ENCODE measurements around the gene CDH13.

CDH13 gene

GRCh38 chr16:83134638-83135037, 507.9 kb downstream of the CDH13 start:
- no peak overlapping the region for H3K4me3 ChIP-seq
- no peaks in the 10 kb centered on the region for H3K9me3 ChIP-seq
- no peaks in the 10 kb centered on the region for H3K36me3 ChIP-seq
- H3K27me3 ChIP-seq, result no peaks in the 10 kb centered on the region
- no peak overlapping the region for H3K27ac ChIP-seq
- no peaks in the 10 kb centered on the region for H3K4me1 ChIP-seq
- TF ChIP-seq CTCF (IDR thresholded peaks at IDR 0.05), result no peak
- no peak for DNase-seq
- intact Hi-C loops (cut with DNase I; ENCODE audit: low total_unique reads), result no loop called here

GRCh38 chr16:83136419-83136818, 509.6 kb downstream of the CDH13 start:
- no peaks in the 10 kb centered on the region for H3K27me3 ChIP-seq
- no peak overlapping the region for H3K27ac ChIP-seq
- intact Hi-C loops (cut with DNase I; ENCODE audit: low total_unique reads), result no loop called here
- no peaks in the 10 kb centered on the region for H3K4me1 ChIP-seq
- TF ChIP-seq CTCF (IDR thresholded peaks at IDR 0.05), result no peak
- H3K9me3 ChIP-seq, result no peaks in the 10 kb centered on the region
- no peak overlapping the region for H3K4me3 ChIP-seq
- DNase-seq, result no peak
- no peaks in the 10 kb centered on the region for H3K36me3 ChIP-seq

- Histone ChIP-seq H3K27ac (no peak overlapping the region), H3K4me3 (peak overlapping the region in 1 of 2 donors; percentile 8), H3K27me3 (no peaks in the 10 kb centered on the region), H3K4me1 (no peaks in the 10 kb centered on the region), H3K9me3 (no peaks in the 10 kb centered on the region), H3K36me3 (no peaks in the 10 kb centered on the region)
- intact Hi-C loops (cut with DNase I; ENCODE audit: low total_unique reads), result no loop called here
- TF ChIP-seq CTCF (IDR thresholded peaks at IDR 0.05), result no peak
- DNase-seq, result no peak
Measured at GRCh38 chr16:83136924-83137323, 510.2 kb downstream of the CDH13 start.

- DNase-seq, result no peak
- H3K27ac ChIP-seq, result no peak overlapping the region
- no peaks in the 10 kb centered on the region for H3K4me1 ChIP-seq
- no peaks in the 10 kb centered on the region for H3K36me3 ChIP-seq
- H3K4me3 ChIP-seq, result peak overlapping the region in 1 of 2 donors; percentile 8
- intact Hi-C loops (cut with DNase I; ENCODE audit: low total_unique reads), result no loop called here
- no peak for TF ChIP-seq CTCF (IDR thresholded peaks at IDR 0.05)
- no peaks in the 10 kb centered on the region for H3K27me3 ChIP-seq
- H3K9me3 ChIP-seq, result no peaks in the 10 kb centered on the region
Measured at GRCh38 chr16:83137326-83137781, 510.6 kb downstream of the CDH13 start.

- Histone ChIP-seq H3K9me3 (no peaks in the 10 kb centered on the region), H3K36me3 (no peaks in the 10 kb centered on the region), H3K27ac (no peak overlapping the region), H3K4me3 (no peak overlapping the region), H3K27me3 (no peaks in the 10 kb centered on the region), H3K4me1 (no peaks in the 10 kb centered on the region)
- no peak for TF ChIP-seq CTCF (IDR thresholded peaks at IDR 0.05)
- no peak for DNase-seq
- intact Hi-C loops (cut with DNase I; ENCODE audit: low total_unique reads), result no loop called here
Measured at GRCh38 chr16:83137894-83138293, 511.1 kb downstream of the CDH13 start.

- Histone ChIP-seq H3K36me3 (no peaks in the 10 kb centered on the region), H3K27me3 (no peaks in the 10 kb centered on the region), H3K9me3 (no peaks in the 10 kb centered on the region), H3K27ac (no peak overlapping the region), H3K4me3 (no peak overlapping the region), H3K4me1 (no peaks in the 10 kb centered on the region)
- no peak for DNase-seq
- TF ChIP-seq CTCF (IDR thresholded peaks at IDR 0.05), result no peak
- intact Hi-C loops (cut with DNase I; ENCODE audit: low total_unique reads), result no loop called here
Measured at GRCh38 chr16:83138512-83138911, 511.7 kb downstream of the CDH13 start.

Measured in tibial artery (tissue), 4 donors.